ENCODE data around the gene NYAP1. TPM values are rescaled to one million over a fixed set of nuclear protein-coding genes. Genes with fewer than 3 reads are reported as not detected.
"Not testable (repeated sequence)": the region's sequence is repeated elsewhere in the genome, so short reads cannot be mapped to it uniquely, and the experiment has no call there.

The NYAP1 gene
- total RNA-seq, 1 experiment from 2014 or later, result not detected

GRCh38 chr7:100491192-100491578, 7.5 kb downstream of the NYAP1 start:
- no peak for DNase-seq
- peaks cover 18% of the 10 kb centered on the region for H3K4me1 ChIP-seq (ENCODE audit: low read length)
- no peak overlapping the region for H2AFZ ChIP-seq (ENCODE audit: low read length)
- no peaks in the 10 kb centered on the region for H3K9me2 ChIP-seq (replicated peaks; ENCODE audit: insufficient read depth, low read length)
- no peaks in the 10 kb centered on the region for H3K79me2 ChIP-seq (ENCODE audit: low read length)
- H4K20me1 ChIP-seq (ENCODE audit: insufficient read depth, low read depth, low read length), result no peaks in the 10 kb centered on the region
- no peak overlapping the region for H3K4me3 ChIP-seq (ENCODE audit: low read length)
- H3K36me3 ChIP-seq (ENCODE audit: insufficient read depth, low read length), result no peaks in the 10 kb centered on the region
- peaks cover 2% of the 10 kb centered on the region; the same call in 1 of the 2 replicates for H3K27me3 ChIP-seq (ENCODE audit: low read length)
- no peak overlapping the region for H3K27ac ChIP-seq (ENCODE audit: low read length)
- H3K9me3 ChIP-seq (ENCODE audit: low read length), result no peaks in the 10 kb centered on the region
- H3K9ac ChIP-seq (ENCODE audit: low read length), result no peak overlapping the region
- no peak overlapping the region for H3K4me2 ChIP-seq (ENCODE audit: low read depth, low read length, poor library complexity, severe bottlenecking)

- Histone ChIP-seq H3K36me3 (ENCODE audit: insufficient read depth, low read length) (no peaks in the 10 kb centered on the region), H3K4me1 (ENCODE audit: low read length) (peaks cover 18% of the 10 kb centered on the region), H3K27ac (ENCODE audit: low read length) (no peak overlapping the region), H3K27me3 (ENCODE audit: low read length) (peaks cover 2% of the 10 kb centered on the region; the same call in 1 of the 2 replicates), H3K9ac (ENCODE audit: low read length) (0 out of 2 replicates have a peak overlapping the region, but pooled peaks have one; percentile 20), H2AFZ (ENCODE audit: low read length) (peak overlapping the region; percentile 43; the same call in 1 of the 2 replicates), H3K9me2 (replicated peaks; ENCODE audit: insufficient read depth, low read length) (no peaks in the 10 kb centered on the region), H3K4me3 (ENCODE audit: low read length) (peak overlapping the region; percentile 37; the same call in 1 of the 2 replicates), H3K79me2 (ENCODE audit: low read length) (no peaks in the 10 kb centered on the region), H3K4me2 (ENCODE audit: low read depth, low read length, poor library complexity, severe bottlenecking) (peak overlapping the region; percentile 57), H3K9me3 (ENCODE audit: low read length) (no peaks in the 10 kb centered on the region), H4K20me1 (ENCODE audit: insufficient read depth, low read depth, low read length) (no peaks in the 10 kb centered on the region)
- DNase-seq, result no peak
These were observed 9.2 kb downstream of the NYAP1 start for GRCh38 chr7:100492738-100493475.

GRCh38 chr7:100493476-100494264, 9.9 kb downstream of the NYAP1 start:
- Histone ChIP-seq H2AFZ (ENCODE audit: low read length) (peak overlapping the region; percentile 43; the same call in 1 of the 2 replicates), H3K27me3 (ENCODE audit: low read length) (peaks cover 2% of the 10 kb centered on the region; the same call in 1 of the 2 replicates), H3K4me2 (ENCODE audit: low read depth, low read length, poor library complexity, severe bottlenecking) (peak overlapping the region; percentile 57), H3K79me2 (ENCODE audit: low read length) (no peaks in the 10 kb centered on the region), H3K9me2 (replicated peaks; ENCODE audit: insufficient read depth, low read length) (no peaks in the 10 kb centered on the region), H3K27ac (ENCODE audit: low read length) (no peak overlapping the region), H3K4me1 (ENCODE audit: low read length) (peaks cover 18% of the 10 kb centered on the region), H4K20me1 (ENCODE audit: insufficient read depth, low read depth, low read length) (no peaks in the 10 kb centered on the region), H3K9ac (ENCODE audit: low read length) (0 out of 2 replicates have a peak overlapping the region, but pooled peaks have one; percentile 20), H3K4me3 (ENCODE audit: low read length) (peak overlapping the region; percentile 37; the same call in 1 of the 2 replicates), H3K9me3 (ENCODE audit: low read length) (no peaks in the 10 kb centered on the region), H3K36me3 (ENCODE audit: insufficient read depth, low read length) (no peaks in the 10 kb centered on the region)
- peak; percentile 58 for DNase-seq

- DNase-seq, result no peak
- H3K9me2 ChIP-seq (replicated peaks; ENCODE audit: insufficient read depth, low read length), result no peaks in the 10 kb centered on the region
- no peaks in the 10 kb centered on the region for H3K79me2 ChIP-seq (ENCODE audit: low read length)
- no peak overlapping the region for H3K27ac ChIP-seq (ENCODE audit: low read length)
- no peaks in the 10 kb centered on the region for H3K36me3 ChIP-seq (ENCODE audit: insufficient read depth, low read length)
- H3K9ac ChIP-seq (ENCODE audit: low read length), result no peak overlapping the region
- peaks cover 9% of the 10 kb centered on the region for H3K4me1 ChIP-seq (ENCODE audit: low read length)
- H3K9me3 ChIP-seq (ENCODE audit: low read length), result no peaks in the 10 kb centered on the region
- H4K20me1 ChIP-seq (ENCODE audit: insufficient read depth, low read depth, low read length), result no peaks in the 10 kb centered on the region
- peaks cover 2% of the 10 kb centered on the region; the same call in 1 of the 2 replicates for H3K27me3 ChIP-seq (ENCODE audit: low read length)
- no peak overlapping the region for H3K4me2 ChIP-seq (ENCODE audit: low read depth, low read length, poor library complexity, severe bottlenecking)
- H2AFZ ChIP-seq (ENCODE audit: low read length), result no peak overlapping the region
- no peak overlapping the region for H3K4me3 ChIP-seq (ENCODE audit: low read length)
These were observed 12.8 kb downstream of the NYAP1 start for GRCh38 chr7:100496509-100496908.

GRCh38 chr7:100500743-100501142, 17.0 kb downstream of the NYAP1 start:
- H4K20me1 ChIP-seq (ENCODE audit: insufficient read depth, low read depth, low read length); DNase-seq; H3K27ac ChIP-seq (ENCODE audit: low read length); H3K9ac ChIP-seq (ENCODE audit: low read length); H3K9me2 ChIP-seq (replicated peaks; ENCODE audit: insufficient read depth, low read length); H3K4me1 ChIP-seq (ENCODE audit: low read length); H3K9me3 ChIP-seq (ENCODE audit: low read length); H3K36me3 ChIP-seq (ENCODE audit: insufficient read depth, low read length); H2AFZ ChIP-seq (ENCODE audit: low read length); H3K27me3 ChIP-seq (ENCODE audit: low read length); H3K4me2 ChIP-seq (ENCODE audit: low read depth, low read length, poor library complexity, severe bottlenecking); H3K4me3 ChIP-seq (ENCODE audit: low read length); H3K79me2 ChIP-seq (ENCODE audit: low read length): not testable (repeated sequence)

- H3K27ac ChIP-seq (ENCODE audit: low read length); DNase-seq; H3K9ac ChIP-seq (ENCODE audit: low read length); H3K4me3 ChIP-seq (ENCODE audit: low read length); H4K20me1 ChIP-seq (ENCODE audit: insufficient read depth, low read depth, low read length); H3K9me3 ChIP-seq (ENCODE audit: low read length); H3K79me2 ChIP-seq (ENCODE audit: low read length); H3K4me2 ChIP-seq (ENCODE audit: low read depth, low read length, poor library complexity, severe bottlenecking); H3K4me1 ChIP-seq (ENCODE audit: low read length); H3K27me3 ChIP-seq (ENCODE audit: low read length); H3K9me2 ChIP-seq (replicated peaks; ENCODE audit: insufficient read depth, low read length); H3K36me3 ChIP-seq (ENCODE audit: insufficient read depth, low read length); H2AFZ ChIP-seq (ENCODE audit: low read length): not testable (repeated sequence)
These were observed 20.3 kb downstream of the NYAP1 start for GRCh38 chr7:100504031-100504430.

GRCh38 chr7:100504887-100505611, 21.3 kb downstream of the NYAP1 start:
- no peak overlapping the region for H3K27ac ChIP-seq (ENCODE audit: low read length)
- no peaks in the 10 kb centered on the region for H3K9me3 ChIP-seq (ENCODE audit: low read length)
- H3K9me2 ChIP-seq (replicated peaks; ENCODE audit: insufficient read depth, low read length), result no peaks in the 10 kb centered on the region
- H3K4me3 ChIP-seq (ENCODE audit: low read length), result no peak overlapping the region
- no peaks in the 10 kb centered on the region for H3K4me1 ChIP-seq (ENCODE audit: low read length)
- H3K36me3 ChIP-seq (ENCODE audit: insufficient read depth, low read length), result no peaks in the 10 kb centered on the region
- no peak for DNase-seq
- no peaks in the 10 kb centered on the region for H3K27me3 ChIP-seq (ENCODE audit: low read length)
- H3K4me2 ChIP-seq (ENCODE audit: low read depth, low read length, poor library complexity, severe bottlenecking), result no peak overlapping the region
- H3K79me2 ChIP-seq (ENCODE audit: low read length), result no peaks in the 10 kb centered on the region
- H4K20me1 ChIP-seq (ENCODE audit: insufficient read depth, low read depth, low read length), result no peaks in the 10 kb centered on the region
- H2AFZ ChIP-seq (ENCODE audit: low read length), result no peak overlapping the region
- no peak overlapping the region for H3K9ac ChIP-seq (ENCODE audit: low read length)

Measured in Karpas-422 (cell line).